GM19328 (cell line): Measurements from ENCODE around the gene EIF5.
A peak's percentile ranks its signal among the peaks of the same experiment; 100 is the strongest.

Experiments used
- ATAC-seq: cut with Tn5 transposase; IDR thresholded peaks from one replicate; pipeline ENCODE4 v1.9.1; 2021; ENCODE audit warnings: mild to moderate bottlenecking, moderate library complexity; ENCODE audit not compliant: unreplicated experiment

Gene EIF5

GRCh38 chr14:103308717-103309616 is 25.1 kb upstream of the EIF5 start:
- no peak for ATAC-seq

GRCh38 chr14:103310576-103311095 is 23.4 kb upstream of the EIF5 start:
- no peak for ATAC-seq

- no peak for ATAC-seq
Measured at GRCh38 chr14:103311171-103311997, 22.7 kb upstream of the EIF5 start.

- ATAC-seq: no peak
Measured at GRCh38 chr14:103312006-103312635, 21.9 kb upstream of the EIF5 start.

- no peak for ATAC-seq
Measured at GRCh38 chr14:103313704-103314103, 20.3 kb upstream of the EIF5 start.

GRCh38 chr14:103314496-103315277 is 19.4 kb upstream of the EIF5 start:
- ATAC-seq: no peak

GRCh38 chr14:103315351-103315911 is 18.6 kb upstream of the EIF5 start:
- ATAC-seq: no peak

GRCh38 chr14:103315941-103316340 is 18.1 kb upstream of the EIF5 start:
- ATAC-seq: no peak

GRCh38 chr14:103316721-103317121 is 17.3 kb upstream of the EIF5 start:
- no peak for ATAC-seq

- no peak for ATAC-seq
Measured at GRCh38 chr14:103317251-103317650, 16.8 kb upstream of the EIF5 start.

GRCh38 chr14:103317976-103318580 is 16.0 kb upstream of the EIF5 start:
- ATAC-seq: no peak

- ATAC-seq: peak; percentile 30
Measured at GRCh38 chr14:103318750-103319419, 15.2 kb upstream of the EIF5 start.

- peak; percentile 65 for ATAC-seq
Measured at GRCh38 chr14:103319422-103319821, 14.6 kb upstream of the EIF5 start.

GRCh38 chr14:103326078-103326477 is 8.0 kb upstream of the EIF5 start:
- ATAC-seq: no peak

GRCh38 chr14:103328941-103329340 is 5.1 kb upstream of the EIF5 start:
- ATAC-seq: no peak

- ATAC-seq: no peak
Measured at GRCh38 chr14:103329401-103330347, 4.4 kb upstream of the EIF5 start.

- no peak for ATAC-seq
Measured at GRCh38 chr14:103330536-103330935, 3.5 kb upstream of the EIF5 start.
